ENCODE results near the gene PDGFD.

GRCh38 chr11:103958475-103959215 is 205.3 kb downstream of the PDGFD start:
- TF ChIP-seq CTCF (IDR thresholded peaks at IDR 0.05) (no peak), EP300 (IDR thresholded peaks at IDR 0.05) (no peak)

Data from tibial nerve (tissue), 4 donors.